Fibroblast of lung (primary cell): Measurements from ENCODE around the gene CSRNP3. TPM values are rescaled to one million over a fixed set of nuclear protein-coding genes. Genes with fewer than 3 reads are reported as not detected.

Experiments used
- DNase-seq, 2 donors: peaks; one replicate each; pipeline versions ENCODE4 v3.0.0 to v3.0.0-alpha.2; 2010; ENCODE audit warnings: low read depth in 2 of 2
- H2AFZ ChIP-seq: 2 replicates; pipeline ENCODE4 v1.5.1; 2012; ENCODE audit warnings: low read length, control low read depth, inconsistent platforms
- H3K27ac ChIP-seq: 2 replicates; pipeline ENCODE4 v1.5.1; 2011; ENCODE audit warnings: low read length, control low read depth; ENCODE audit not compliant: insufficient read depth
- H3K27me3 ChIP-seq: 2 replicates; pipeline ENCODE4 v1.5.1; 2011; ENCODE audit warnings: mild to moderate bottlenecking, low read length; ENCODE audit not compliant: control insufficient read depth, insufficient read depth
- H3K36me3 ChIP-seq: 2 replicates; pipeline ENCODE4 v1.5.1; 2011; ENCODE audit warnings: low read length; ENCODE audit not compliant: control insufficient read depth, insufficient read depth
- H3K4me1 ChIP-seq: 2 replicates; pipeline ENCODE4 v1.5.1; 2011; ENCODE audit warnings: low read length; ENCODE audit not compliant: control insufficient read depth, insufficient read depth; ENCODE audit errors: extremely low read depth
- H3K4me2 ChIP-seq: 2 replicates; pipeline ENCODE4 v1.5.1; 2011; ENCODE audit warnings: low read length, control low read depth; ENCODE audit not compliant: insufficient read depth; ENCODE audit errors: extremely low read depth
- H3K4me3 ChIP-seq, 4 experiments: fragments of 200-600 bp in 1 of 4; sonication (generic) in 1 of 4; replicated peaks in 1 of 4; 2 replicates each; pipeline ENCODE4 v1.5.1; 2011 to 2016; ENCODE audit warnings: low read length in 4 of 4, low read depth in 3 of 4, mild to moderate bottlenecking in 3 of 4, control low read depth in 2 of 4, inconsistent platforms in 1 of 4, mixed read lengths in 1 of 4; ENCODE audit not compliant: insufficient read depth in 1 of 4; ENCODE audit errors: control extremely low read depth in 1 of 4
- H3K79me2 ChIP-seq: 2 replicates; pipeline ENCODE4 v1.5.1; 2012; ENCODE audit warnings: mild to moderate bottlenecking, low read length, inconsistent platforms; ENCODE audit not compliant: control insufficient read depth, insufficient read depth
- H3K9ac ChIP-seq: 2 replicates; pipeline ENCODE4 v1.5.1; 2011; ENCODE audit warnings: mild to moderate bottlenecking, low read length, control low read depth; ENCODE audit not compliant: insufficient read depth
- H3K9me3 ChIP-seq: 2 replicates; pipeline ENCODE4 v1.5.1; 2012; ENCODE audit warnings: low read depth, low read length; ENCODE audit not compliant: control insufficient read depth, insufficient read depth
- H4K20me1 ChIP-seq: 2 replicates; pipeline ENCODE4 v1.5.1; 2011; ENCODE audit warnings: low read length; ENCODE audit not compliant: control insufficient read depth, insufficient read depth; ENCODE audit errors: extremely low read depth
- EZH2 ChIP-seq: IDR thresholded peaks from 2 replicates; pipeline ENCODE4 v1.5.1; 2012; ENCODE audit warnings: low read length, control low read depth, mild to moderate bottlenecking; ENCODE audit errors: missing control alignments
- polyA plus RNA-seq, 2 donors: library from polyadenylated mRNA; depleted of rRNA in 1 of 2; stranded (reverse) in 1 of 2; unstranded in 1 of 2; fragments of >200 nt; gene quantifications; 2 replicates each; pipeline ENCODE4 v1.2.1, GENCODE V29; 2011 to 2012; ENCODE audit warnings: missing spikeins in 1 of 2
- total RNA-seq: library from RNA; depleted of rRNA; stranded (reverse); fragments of >200 nt; gene quantifications from 2 replicates; pipeline ENCODE4 v1.2.1, GENCODE V29; 2014
- TF ChIP-seq, protein P1 (sequence below), 2 donors: IDR thresholded peaks in 1 of 2; conservative IDR thresholded peaks in 1 of 2; 1 replicate in 1 of 2; 2 replicates in 1 of 2; pipeline ENCODE4 v1.5.1; 2011 to 2012; ENCODE audit warnings: low read length in 2 of 2, control low read depth in 1 of 2, inconsistent platforms in 1 of 2, low read depth in 1 of 2, mild to moderate bottlenecking in 1 of 2

CSRNP3 gene
- total and polyA plus RNA-seq, 2 donors (not counting 1 experiment from before 2014, with no cell fraction given): 0.66 to 1.1 TPM

DNA sequence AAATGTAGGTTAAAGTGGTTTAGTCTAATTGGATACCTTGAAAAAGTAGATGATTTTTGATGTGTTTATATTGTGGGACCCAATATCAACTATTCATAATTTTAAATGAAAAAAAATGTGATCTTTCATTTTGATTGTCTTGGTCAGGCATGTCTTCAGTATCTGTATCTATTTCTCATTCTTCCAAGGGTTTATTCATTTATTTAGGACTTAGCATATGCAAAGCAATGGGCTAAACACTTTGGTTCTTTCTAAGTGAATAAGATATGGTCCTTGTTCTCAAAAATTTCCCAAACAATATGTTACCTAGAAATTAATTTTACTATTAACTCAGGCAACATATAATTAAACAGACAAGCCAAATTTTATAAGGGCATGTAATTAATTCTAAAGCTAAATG, 49.1 kb downstream of the CSRNP3 start:
- H3K36me3 ChIP-seq: no peaks in the 10 kb centered on the region
- no peak overlapping the region for H2AFZ ChIP-seq
- no peak for TF ChIP-seq EZH2
- TF ChIP-seq, protein P1, sequence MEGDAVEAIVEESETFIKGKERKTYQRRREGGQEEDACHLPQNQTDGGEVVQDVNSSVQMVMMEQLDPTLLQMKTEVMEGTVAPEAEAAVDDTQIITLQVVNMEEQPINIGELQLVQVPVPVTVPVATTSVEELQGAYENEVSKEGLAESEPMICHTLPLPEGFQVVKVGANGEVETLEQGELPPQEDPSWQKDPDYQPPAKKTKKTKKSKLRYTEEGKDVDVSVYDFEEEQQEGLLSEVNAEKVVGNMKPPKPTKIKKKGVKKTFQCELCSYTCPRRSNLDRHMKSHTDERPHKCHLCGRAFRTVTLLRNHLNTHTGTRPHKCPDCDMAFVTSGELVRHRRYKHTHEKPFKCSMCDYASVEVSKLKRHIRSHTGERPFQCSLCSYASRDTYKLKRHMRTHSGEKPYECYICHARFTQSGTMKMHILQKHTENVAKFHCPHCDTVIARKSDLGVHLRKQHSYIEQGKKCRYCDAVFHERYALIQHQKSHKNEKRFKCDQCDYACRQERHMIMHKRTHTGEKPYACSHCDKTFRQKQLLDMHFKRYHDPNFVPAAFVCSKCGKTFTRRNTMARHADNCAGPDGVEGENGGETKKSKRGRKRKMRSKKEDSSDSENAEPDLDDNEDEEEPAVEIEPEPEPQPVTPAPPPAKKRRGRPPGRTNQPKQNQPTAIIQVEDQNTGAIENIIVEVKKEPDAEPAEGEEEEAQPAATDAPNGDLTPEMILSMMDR (conservative IDR thresholded peaks at IDR 0.05 in 1 of 2, IDR thresholded peaks at IDR 0.05 in 1 of 2; ENCODE audit: low read depth in 1 of 2, low read length in 2 of 2): no peak
- H3K9ac ChIP-seq: no peak overlapping the region
- no peak for DNase-seq
- H3K27ac ChIP-seq: no peak overlapping the region
- H3K79me2 ChIP-seq: no peaks in the 10 kb centered on the region
- no peaks in the 10 kb centered on the region for H3K9me3 ChIP-seq
- H3K4me1 ChIP-seq: no peaks in the 10 kb centered on the region
- peaks cover 2% of the 10 kb centered on the region for H4K20me1 ChIP-seq
- no peaks in the 10 kb centered on the region for H3K27me3 ChIP-seq
- H3K4me3 ChIP-seq: no peak overlapping the region
- no peak overlapping the region for H3K4me2 ChIP-seq

DNA sequence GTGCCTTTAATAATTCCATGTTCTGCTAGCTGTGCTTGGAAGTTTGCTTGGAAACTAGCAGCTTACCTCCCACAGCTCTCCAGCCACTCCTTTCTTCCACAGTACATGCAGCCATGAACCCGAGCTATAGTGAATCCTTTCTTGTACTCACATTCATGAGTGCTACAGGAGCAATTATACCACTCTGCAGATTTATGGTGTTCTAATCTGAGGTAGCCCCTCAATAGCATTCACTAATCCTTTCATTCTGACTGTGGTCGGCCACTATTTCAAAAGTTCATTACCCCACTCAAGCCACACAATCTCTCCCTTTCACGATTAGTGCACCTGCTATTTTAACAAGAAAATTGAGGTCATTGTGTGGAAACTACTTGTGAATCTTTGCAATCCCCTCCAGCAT, 53.2 kb downstream of the CSRNP3 start:
- no peaks in the 10 kb centered on the region for H3K27me3 ChIP-seq
- H3K4me1 ChIP-seq: no peaks in the 10 kb centered on the region
- no peak for TF ChIP-seq EZH2
- TF ChIP-seq, protein P1 (conservative IDR thresholded peaks at IDR 0.05 in 1 of 2, IDR thresholded peaks at IDR 0.05 in 1 of 2; ENCODE audit: low read depth in 1 of 2, low read length in 2 of 2): no peak
- peaks cover 2% of the 10 kb centered on the region for H4K20me1 ChIP-seq
- H3K9me3 ChIP-seq: no peaks in the 10 kb centered on the region
- H3K79me2 ChIP-seq: no peaks in the 10 kb centered on the region
- no peak overlapping the region for H3K27ac ChIP-seq
- H3K9ac ChIP-seq: no peak overlapping the region
- H2AFZ ChIP-seq: no peak overlapping the region
- no peak overlapping the region for H3K4me2 ChIP-seq
- no peaks in the 10 kb centered on the region for H3K36me3 ChIP-seq
- no peak for DNase-seq
- H3K4me3 ChIP-seq: no peak overlapping the region

DNA sequence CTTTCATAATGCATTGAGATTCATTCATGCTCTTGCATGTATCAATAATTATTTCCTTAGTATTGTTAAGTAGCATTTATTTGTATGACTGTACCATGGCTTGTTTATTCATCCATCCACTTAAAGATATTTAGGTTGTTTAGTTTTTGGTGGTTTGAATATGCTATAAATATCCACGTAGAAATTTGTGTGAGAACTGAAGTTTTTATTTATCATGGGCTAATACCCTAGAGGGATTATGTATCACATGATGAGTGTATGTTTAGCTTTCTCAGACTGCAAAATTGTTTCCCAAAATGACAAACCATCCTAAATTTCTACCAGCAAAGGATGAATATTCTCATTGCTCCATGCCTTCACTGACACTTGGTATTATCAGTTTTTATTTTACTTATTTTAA, 55.2 kb downstream of the CSRNP3 start:
- DNase-seq: no peak
- Histone ChIP-seq H2AFZ (no peak overlapping the region), H3K27me3 (no peaks in the 10 kb centered on the region), H4K20me1 (no peaks in the 10 kb centered on the region), H3K27ac (no peak overlapping the region), H3K36me3 (no peaks in the 10 kb centered on the region), H3K4me3 (no peak overlapping the region), H3K9me3 (no peaks in the 10 kb centered on the region), H3K79me2 (no peaks in the 10 kb centered on the region), H3K9ac (no peak overlapping the region), H3K4me2 (no peak overlapping the region), H3K4me1 (no peaks in the 10 kb centered on the region)
- no peak for TF ChIP-seq EZH2
- TF ChIP-seq, protein P1 (conservative IDR thresholded peaks at IDR 0.05 in 1 of 2, IDR thresholded peaks at IDR 0.05 in 1 of 2; ENCODE audit: low read depth in 1 of 2, low read length in 2 of 2): no peak
